ENCODE measurements around the gene FRYL.
"Not testable (repeated sequence)": the region's sequence is repeated elsewhere in the genome, so short reads cannot be mapped to it uniquely, and the experiment has no call there.

Gene FRYL

DNA sequence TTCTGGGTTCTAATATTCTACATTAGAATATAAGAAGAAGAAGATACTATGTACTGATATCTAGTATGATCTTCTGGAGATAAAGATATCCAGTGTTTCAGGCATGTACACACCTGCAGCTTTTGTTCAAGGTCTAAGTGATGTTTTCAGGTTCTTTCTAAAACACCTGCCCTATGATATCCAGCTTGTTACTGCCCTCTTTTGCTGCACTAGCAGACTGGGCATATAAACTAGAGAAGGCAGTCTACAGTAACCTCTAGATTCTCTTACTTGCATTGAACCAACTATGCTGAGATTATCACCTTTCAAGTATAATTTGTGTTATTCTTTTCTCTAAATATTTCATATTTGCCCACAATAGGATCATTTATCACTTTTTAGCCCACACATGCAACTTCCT lies 1.9 kb upstream of the FRYL start:
- DNase-seq, result no peak

DNA sequence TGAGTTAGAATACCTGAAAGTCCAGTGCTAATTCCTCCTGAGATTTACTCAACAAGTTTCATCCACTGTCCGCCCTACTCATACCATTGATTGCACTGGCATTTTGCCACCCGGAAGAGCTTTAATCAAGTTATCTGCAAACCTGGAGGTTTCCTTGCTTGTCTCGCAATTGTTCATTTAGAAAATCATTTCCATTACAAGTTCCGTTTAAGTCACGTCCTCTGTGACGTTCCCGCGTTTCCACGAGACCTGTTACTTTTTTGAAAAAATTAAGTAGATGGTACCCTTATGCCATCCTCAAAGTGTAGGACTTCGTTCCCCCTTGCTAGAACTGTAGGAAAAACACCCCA lies 761 bp upstream of the FRYL start:
- no peak for DNase-seq

DNA sequence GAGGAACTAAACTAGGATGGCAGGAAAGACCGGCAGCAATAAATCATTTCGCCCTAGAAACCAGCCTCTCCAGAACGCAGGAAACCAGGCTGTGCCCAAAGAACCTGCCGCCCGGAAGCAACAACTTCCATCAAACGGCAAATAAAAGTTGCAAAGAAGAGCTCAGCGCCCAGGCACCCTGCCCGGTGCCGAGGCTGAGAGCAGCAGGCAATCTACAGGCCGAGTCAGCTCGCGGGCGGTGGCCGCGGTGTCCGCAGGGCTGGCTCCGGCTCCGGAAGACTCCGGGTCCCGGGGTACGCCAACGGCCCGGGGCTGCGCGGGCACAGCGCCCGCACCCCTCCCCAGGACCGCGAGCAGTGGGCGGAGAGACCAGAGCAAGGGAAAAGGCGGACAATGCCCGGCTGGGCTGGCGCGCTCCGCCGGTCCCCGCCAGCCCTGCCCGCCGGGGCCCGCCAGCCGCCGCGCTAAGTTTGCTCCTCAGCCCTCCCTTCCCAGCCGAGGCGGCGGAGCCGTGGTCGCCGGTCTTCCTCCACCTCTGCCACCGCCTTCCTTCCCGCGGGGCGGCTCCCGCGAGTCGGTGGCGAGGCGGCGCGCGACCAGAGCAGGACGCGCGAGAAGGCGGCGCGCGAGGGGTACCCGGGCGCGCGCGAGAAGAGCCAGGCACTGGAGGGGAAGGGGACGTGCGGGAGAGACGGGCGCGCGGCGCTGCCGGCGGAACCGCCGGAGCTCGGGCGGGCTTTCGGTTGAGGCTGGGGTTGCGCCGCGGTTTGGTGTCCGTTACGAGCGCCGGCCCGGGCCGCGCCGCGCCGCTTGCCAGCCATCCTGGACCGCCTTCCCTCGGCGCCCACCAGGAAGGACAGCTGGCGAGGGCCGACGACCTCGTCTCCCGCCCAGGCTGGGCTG lies 733 bp downstream of the FRYL start:
- peak; percentile 74 for DNase-seq

DNA sequence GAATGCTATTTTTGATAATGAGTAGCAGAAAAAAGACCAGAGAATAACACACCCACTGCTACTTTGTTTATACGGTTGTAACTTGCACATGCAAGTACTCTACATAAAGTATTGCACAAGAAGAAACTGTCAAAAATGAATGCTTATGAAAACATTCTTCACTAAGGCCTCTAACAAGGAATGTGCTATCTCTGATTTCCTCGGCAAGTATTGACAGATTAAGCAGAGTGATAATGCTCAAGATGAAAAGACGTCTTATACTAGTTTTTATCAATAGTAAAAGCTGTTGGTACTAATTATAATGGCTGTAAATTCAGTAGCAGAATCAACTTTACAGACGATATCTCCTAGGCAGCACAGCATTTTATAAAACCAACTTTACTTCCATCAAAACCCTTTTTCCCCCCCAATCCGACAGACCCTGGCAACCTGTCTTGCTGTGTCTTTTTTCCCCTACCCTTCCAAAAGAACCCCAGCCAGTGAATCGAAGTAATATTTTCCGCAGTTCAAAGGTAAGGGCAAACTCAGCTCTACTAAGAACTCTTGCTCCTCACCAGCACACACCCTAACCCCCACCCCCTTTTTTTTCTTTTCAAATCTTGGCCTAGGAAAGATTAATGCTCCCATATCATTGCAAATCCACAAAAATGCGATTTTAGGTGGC lies 1.5 kb downstream of the FRYL start:
- DNase-seq, result no peak

DNA sequence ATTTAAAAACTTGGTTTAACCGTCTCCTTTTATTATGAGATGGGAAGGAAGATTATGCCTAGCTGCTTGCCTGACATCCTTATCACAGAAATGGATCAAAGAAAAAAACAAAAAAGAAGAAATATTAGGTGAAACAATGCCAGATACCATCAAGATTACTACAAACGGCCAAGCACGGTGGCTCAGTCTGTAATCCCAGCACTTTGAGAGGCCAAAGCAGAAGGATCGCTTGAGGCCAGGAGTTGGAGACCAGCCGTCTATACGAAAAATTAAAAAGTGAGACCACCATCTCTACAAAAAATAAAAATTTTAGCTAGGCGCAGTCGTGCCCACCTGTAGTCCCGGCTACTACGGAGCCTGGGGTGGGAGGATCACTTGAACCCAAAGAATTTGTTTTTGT lies 2.3 kb downstream of the FRYL start:
- DNase-seq, result no peak

DNA sequence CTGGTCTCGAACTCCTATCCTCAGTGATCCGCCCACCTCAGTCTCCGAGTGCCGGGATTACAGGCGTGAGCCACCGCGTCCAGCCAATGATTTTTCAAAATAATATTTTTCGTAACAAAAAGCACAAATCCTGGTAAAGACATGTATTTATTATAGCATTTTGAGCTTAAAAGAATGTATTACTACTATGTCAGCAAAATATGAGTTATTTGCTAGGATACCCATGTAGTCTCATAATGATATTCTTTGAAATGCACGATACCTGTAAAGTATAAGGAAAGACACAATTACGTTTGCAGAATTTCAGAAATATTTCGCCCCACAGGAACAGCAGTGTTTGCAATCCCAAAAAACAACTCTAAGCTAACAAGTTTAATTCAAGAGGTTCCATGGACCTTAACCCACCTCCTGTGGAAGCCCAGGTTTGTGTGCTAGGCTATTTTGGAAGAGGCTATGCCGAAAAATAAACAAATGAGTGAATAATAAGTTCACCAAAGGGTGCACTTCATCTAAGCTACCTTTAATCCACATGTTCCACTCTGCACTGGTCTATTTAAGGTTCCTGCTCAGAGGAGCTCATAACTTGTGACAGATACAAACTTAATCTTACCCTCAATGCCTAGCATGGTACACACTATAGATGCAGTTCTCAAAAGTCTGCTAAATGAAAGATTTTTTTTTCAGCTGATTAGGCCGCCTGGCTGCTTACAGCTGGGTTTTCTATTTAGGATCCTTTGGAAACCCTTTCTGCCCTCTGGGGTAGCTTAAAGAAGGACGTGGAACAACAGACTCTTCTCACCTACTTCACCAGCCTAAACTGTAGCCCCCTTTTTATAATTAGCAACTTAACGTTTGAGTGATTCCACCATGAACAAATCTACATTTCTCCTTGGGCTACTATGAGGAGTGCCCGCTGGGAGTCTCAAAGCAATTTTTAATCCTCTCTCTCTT lies 5.0 kb downstream of the FRYL start:
- DNase-seq, result no peak

DNA sequence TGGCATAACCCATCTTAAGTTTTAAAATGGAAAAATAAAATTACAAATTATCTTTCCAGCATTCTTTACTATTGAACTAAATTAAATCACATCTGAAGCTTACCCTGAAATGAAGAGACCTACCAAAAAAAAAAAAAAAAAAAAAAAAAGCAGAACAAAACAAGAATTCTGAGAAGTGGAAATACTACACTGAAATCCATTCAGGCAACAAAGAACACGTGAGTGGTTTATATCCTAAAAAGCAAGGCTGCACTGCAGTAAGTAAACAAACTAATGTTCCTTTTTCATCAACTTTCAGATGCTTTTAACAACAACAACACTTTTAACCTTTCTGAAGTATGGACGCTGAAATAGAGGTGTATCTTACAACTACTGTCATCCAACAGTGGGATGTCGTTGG lies 7.5 kb downstream of the FRYL start:
- no peak for DNase-seq

DNA sequence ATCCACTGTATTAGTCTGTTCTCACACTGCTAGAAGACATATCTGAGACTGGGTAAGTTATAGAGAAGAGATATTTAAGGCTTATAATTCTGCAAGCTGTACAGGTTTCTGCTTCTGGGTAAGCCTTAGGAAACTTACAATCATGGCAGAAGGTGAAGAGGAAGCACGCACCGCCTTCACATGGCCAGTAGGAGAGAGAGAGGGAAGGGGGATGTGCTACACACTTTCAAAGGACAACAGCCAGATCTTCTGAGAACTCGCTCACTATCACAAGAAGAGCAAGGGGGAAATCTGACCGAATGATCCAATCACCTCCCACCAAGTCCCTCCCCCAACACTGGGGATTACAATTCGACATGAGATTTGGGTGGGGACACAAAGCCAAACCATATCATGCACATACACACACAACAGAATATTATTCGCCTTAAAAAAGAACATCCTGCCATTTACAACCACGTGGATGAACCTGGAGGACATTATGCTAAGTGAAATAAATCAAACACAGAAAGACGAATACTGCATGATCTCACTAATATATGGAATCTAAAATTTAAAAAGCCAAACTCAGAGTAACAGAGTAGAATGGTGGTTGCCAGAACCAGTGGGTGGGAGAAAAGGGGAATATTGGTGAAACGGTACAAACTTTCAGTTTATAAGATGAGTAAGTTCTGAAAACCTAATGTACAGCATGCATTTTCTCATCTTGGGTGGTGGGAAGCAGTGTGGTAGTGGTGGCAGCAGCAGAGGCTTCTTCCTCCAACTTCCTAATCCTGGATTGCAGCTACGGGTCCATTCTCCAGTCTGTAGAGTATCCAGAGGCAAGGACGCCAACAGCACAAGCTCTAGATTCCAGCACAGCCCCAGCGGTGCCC lies 12.8 kb downstream of the FRYL start:
- no peak for DNase-seq

DNA sequence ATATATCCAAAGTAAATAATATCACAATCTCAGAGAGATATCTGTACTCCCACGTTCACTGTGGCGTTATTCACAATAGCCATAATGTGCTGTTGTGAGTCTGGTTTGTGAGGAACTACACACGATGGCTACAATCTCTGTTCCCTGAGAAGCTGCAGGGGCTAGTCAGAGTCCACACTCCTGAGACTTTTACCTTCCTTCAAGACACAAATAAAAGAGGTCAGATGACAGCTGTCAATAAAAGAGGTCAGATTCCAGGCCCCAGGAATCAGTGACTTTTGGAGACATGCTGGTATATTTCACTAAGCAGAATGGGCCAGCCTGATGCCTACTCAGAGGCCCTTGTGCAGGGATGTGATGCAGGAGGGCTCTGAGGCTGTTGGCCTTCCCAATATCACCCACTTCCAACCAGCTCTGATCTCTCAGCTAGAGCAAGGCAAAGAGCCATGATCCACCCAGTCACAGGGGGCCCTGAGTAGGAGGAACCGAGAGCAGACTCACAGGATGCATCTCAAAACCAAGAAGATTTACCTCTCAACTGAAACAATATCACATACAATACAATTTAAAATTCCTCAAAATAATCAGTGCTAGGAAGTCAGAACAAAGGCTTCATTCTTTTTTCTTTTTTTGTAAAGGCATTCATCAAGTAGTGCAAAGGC lies 13.8 kb downstream of the FRYL start:
- no peak for DNase-seq

DNA sequence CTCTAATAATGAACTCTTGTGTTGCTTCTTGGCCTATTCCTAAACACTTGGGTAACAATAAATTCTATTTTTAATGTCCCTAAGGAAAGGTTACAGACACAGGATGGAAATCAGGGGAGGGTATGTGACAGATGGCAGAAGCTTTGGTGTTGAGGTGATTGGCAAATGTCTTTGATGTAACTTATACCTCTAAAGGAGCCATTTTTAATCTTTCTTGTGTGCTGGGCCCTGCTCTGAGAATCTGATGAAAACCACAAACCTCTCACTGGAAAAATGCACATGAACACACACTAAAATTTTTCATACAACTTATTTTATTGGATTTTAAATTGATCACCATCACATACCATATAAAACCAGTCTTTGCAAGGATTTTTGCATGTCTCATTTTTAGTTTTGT lies 17.7 kb downstream of the FRYL start:
- DNase-seq, result no peak

DNA sequence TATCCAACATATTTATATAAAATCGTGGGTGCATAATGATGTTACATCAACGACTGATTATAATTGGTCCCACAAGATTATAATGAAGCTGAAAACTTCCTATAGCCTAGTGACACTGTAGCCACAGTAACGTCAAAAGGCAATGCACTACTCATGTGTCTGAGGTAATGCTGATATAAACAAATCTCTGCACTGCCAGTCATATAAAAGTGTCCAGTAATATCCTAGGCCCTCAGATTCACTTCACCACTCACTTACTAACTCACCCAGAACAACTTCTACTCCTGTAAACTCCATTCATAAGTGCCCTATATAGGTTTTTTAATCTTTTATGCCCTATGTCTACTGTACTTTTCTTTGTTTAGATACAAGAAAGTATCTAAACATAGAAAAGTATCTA lies 18.8 kb downstream of the FRYL start:
- DNase-seq, result no peak

DNA sequence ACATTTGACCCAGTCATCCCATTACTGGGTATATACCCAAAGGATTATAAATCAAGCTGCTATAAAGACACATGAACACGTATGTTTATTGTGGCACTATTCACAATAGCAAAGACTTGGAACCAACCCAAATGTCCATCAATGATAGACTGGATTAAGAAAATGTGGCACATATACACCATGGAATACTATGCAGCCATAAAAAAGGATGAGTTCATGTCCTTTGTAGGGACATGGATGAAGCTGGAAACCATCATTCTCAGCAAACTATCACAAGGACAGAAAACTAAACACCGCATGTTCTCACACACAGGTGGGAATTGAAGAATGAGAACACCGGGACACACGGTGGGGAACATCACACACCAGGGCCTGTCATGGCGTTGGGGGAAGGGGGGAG lies 21.4 kb downstream of the FRYL start:
- not testable (repeated sequence) for DNase-seq

DNA sequence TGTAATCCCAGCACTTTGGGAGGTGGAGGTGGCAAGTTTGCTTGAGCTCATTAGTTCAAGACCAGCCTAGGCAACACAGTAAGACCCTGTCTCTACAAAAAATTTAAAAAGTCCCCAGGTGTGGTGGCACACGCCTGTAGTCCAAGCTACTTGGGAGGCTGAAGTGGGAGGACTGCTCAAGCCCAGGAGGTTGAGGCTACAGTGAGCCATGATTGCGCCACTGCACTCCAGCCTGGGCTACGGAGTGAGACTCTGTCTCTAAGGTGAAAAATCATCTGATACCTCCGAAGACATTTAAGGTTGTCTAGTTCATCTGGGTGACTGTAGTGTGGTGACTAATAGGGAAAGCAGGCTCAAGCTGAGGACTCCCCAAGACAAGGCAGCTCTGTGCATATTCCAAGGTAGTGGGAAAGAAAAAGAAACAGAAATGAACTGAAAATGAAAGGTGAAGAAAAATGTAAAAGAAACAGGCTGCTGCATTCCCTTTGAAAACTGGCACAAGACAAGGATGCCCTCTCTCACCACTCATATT lies 23.3 kb downstream of the FRYL start:
- no peak for DNase-seq

DNA sequence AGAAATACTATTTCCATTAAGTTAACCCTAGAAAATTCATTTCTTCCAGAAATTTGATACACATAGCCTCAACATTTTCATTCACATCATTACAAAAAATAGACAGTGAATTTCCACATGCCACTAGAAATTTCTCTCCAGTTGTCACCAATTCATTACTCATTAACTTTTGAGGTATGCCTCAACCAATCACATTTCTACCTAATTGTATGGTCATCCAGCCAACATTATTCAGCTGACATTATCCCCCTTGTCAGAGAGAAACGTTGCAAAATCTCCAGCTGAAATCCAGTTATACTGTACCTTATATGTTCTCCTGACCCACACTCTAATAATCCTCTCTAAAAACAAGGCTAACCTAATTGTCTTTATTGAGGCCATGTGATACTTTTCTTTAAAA lies 24.8 kb downstream of the FRYL start:
- DNase-seq, result no peak

DNA sequence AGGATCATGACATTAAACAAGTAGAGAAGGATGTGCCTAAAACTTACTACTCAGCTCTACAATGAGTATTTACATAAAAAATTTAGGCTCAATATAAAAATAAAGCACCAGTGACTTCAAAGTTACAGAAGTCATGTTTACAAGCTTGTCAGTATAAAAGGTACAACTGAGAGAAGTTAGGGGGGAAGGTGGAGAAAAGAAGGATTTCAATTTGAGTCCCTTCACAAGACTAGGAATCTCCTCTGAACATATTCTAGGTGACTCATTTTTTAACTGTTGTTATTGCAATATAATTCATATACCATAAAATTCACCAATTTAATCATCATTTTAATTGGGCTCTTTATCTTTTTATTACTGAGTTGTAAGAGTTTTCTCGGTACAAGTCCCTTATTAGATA lies 26.9 kb downstream of the FRYL start:
- DNase-seq, result no peak

DNA sequence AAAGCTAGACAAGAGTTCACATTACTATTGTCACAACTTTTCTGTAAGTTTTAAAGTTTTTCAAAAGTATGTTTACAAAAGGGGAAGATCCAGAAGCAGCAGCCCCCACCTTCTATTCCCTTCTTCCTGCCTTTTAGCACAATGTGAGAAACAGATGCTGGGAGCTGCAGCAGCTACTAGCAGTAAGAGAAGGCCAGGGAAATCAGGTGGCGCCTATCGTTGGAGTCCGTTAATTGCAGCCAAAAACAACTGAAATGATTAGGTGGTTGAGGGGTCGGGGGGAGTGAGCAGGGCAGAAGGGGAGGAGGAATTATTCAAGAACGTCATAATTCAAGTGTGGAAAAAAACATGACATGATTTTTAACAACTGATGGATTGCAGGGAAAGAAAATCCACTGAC lies 27.4 kb downstream of the FRYL start:
- DNase-seq, result no peak

DNA sequence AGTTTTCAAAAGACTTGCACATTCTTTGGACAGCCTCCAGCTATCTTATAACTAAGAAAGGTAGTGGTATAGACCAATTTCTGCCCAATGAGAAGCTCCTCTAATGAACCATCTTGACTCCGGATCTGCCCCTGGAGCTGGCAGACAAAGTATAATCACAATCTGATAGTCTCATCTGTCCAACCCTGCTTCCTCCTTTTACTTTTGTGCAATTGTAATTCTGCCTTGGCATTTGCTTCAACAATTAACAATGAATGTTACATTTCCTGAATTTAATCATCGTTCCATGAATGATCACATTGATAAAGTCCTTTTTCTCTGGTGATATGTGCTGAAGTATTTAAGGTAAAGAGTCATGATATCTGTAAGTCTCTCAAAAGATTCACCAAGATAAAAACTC lies 27.8 kb downstream of the FRYL start:
- no peak for DNase-seq

DNA sequence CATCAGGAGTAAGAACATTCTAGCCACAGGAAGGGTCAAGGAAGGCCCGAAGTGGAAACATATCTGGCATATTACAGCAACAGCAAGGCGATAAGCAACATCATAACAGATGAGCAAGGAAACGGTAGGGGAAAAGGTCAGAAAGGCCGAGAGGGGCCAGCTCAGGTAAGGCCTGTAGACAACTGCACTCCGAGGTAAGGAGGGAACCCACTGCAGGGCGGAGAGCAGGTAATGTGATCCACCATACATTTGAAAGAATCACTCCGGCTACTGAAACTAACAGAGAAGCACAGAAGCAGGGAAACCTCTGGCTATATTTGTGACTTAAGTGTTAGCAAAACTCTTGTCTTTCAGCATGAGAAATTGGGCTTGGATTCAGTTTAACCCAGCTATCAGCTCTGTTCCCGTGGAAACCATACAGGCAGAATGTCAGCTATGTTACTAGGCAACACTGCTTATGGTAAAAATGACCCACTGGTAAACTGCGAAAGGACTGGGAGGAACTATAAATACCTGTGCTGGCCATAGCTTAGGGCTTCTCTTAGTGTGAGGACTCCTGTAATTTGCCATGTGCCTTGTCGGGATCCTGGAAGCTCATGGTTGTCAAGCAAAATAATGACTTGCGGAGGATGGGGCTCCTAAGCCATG lies 31.0 kb downstream of the FRYL start:
- no peak for DNase-seq

DNA sequence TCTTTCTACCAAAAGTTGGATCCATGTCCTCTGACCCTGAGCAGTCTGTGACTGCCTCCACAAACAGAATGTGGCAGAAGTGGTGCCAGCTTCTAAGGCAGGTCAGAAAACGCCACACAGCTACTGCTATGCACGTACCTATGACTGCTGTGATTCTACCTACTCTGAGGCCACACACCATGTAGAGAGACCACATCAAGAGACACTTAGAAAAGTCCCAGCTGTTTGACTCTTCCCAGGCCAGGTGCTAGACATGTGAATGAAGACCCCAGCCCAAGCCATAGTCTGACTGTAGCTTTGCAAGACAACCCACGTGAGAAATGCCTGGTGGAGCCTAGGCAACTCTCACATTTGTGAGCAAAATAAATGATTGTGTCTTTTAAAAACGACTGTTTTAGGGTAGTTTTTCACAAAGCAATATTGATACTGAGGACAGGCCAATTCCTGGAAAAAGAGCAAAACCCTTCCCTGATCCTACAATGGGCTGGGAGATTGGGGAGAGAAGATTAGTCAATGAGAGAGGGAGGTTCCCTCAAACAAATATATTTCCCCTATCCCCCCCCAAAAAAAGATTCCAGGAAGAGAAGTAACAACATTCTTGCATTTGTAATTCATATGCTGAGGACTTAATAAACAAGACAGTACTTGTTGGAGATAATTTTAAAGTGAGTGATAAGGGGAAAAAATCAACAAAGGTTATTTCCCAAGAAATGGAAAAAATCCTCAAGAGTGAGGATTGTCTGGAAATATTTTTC lies 33.3 kb downstream of the FRYL start:
- no peak for DNase-seq

DNA sequence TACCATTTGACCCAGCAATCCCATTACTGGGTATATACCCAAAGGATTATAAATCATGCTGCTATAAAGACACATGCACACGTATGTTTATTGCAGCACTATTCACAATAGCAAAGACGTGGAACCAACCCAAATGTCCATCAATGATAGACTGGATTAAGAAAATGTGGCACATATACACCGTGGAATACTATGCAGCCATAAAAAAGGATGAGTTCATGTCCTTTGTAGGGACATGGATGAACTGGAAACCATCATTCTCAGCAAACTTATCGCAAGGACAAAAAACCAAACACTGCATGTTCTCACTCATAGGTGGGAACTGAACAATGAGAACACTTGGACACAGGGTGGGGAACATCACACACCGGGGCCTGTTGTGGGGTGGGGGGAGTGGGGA lies 34.9 kb downstream of the FRYL start:
- DNase-seq, result not testable (repeated sequence)

All from CD4-positive, alpha-beta T cell treated with Interferon gamma for 1 hour (primary cell).